ENCODE measurements around the gene DLEC1.
"Not testable (repeated sequence)": the region's sequence is repeated elsewhere in the genome, so short reads cannot be mapped to it uniquely, and the experiment has no call there.

Gene DLEC1

DNA sequence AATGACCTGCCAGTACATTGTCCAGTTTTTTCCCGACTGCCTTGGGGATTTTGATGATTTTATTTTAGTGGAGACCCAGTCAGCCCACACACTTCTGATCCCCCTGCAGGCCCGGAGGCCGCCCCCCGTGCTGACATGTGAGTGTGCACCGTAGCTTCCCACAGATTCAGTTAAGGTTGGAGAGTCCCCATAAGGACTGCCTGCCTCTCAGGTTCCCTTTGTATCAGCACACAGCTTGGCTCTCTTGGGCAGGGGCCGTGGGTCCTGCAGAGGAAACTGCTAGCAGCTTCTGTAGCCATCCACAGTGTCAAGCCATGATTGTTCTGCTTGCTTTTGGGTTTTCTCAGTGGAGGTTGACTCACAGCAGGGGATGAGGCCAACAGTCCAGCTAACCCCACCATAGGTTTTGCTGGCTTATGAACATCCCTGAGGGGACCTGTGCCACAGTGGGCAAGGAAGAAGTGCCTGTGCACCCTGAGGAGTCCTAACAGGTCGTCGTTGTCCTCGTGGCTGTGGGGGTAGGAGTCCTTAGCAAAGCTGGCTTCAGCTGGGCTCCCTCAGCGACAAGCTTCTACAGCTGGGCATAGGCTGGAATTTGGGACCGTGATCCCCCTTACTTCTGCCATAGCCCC is 46.4 kb downstream of the DLEC1 start:
- DNase-seq (ENCODE audit: low spot score): no peak

DNA sequence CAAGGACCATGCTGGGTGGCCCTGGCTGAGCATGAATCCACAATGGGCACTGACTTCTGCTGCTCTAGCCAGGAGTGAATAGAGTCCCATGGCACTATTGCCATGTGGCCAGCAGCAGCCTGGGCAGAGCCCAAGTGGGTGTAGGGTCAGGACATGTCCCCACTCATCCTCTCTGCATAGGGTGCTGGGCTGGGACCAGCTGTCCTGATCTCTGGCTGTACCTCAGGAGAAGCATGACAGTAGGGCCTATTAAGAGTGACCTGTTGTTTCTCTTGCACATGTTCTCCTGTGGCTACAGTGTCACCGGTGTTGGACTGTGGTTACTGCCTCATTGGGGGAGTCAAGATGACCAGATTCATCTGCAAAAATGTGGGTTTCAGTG is 46.9 kb downstream of the DLEC1 start:
- DNase-seq (ENCODE audit: low spot score): no peak

DNA sequence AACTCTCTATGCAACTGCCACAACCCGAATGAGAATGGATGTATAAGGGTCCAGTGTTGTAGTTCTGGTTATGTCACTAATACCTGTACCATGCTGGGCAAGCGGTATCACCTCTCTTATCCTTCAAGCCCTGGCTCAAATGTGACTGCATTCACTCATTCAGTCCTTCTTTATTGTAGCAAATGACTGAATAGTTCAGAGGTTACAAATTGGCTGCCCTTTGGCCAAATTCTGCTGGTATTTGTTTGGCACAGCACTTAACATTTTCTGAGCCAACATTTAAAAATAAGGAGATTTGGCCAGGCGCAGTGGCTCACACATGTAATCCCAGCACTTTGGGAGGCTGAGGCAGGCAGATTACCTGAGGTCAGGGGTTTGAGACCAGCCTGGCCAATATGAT is 47.5 kb downstream of the DLEC1 start:
- DNase-seq (ENCODE audit: low spot score): no peak

DNA sequence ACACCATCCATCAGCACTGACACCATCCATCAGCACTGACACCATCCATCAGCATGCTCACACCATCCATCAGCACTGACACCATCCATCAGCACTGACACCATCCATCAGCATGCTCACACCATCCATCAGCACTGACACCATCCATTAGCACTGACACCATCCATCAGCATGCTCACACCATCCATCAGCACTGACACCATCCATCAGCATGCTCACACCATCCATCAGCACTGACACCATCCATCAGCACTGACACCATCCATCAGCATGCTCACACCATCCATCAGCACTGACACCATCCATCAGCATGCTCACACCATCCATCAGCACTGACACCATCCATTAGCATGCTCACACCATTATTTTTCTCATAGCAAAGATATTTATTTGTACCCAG is 48.3 kb downstream of the DLEC1 start:
- not testable (repeated sequence) for DNase-seq (ENCODE audit: low spot score)

DNA sequence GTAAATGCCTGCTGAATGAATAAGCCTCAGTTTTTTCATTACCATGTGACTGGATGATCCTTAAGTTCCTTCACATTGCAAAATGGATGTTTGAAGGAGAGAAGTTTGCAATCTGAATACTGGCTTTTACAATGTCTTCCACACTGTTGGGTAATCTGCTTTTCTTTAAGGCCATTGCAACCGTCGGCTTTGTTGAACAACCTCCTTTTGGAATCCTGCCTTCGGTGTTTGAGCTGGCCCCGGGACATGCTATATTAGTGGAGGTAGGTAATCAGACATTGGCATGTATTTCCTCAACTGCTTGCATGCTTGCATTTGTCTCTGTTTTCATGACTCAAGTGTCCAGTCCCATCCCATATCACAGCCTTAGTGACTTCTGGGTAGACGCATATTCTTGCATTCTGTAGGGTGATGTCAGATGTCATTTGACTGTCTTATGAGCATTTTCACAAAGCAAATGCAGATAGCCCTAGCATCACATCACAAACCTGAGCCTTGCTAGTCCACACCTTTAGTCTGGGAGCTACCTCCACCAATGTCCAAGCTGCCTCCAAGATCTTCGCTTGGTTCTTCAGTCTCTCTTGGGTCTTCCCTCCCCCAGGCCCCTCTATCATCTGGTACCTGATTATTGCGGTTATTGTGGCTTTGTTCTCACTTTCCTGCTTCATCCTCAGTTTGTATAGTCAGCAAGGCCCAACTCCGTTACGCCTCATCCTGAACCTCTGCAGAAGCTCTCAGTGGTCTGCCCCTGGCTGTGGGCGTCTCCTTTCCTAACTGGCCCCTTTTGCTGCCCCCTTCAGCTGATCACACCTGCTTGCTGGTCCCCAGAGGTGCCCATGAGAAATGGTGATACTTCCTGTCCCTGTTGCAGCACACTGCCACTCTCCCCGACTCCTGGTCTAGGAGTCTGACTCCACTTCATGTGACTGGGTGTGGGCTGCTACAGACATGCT is 49.4 kb downstream of the DLEC1 start:
- DNase-seq (ENCODE audit: low spot score): no peak

DNA sequence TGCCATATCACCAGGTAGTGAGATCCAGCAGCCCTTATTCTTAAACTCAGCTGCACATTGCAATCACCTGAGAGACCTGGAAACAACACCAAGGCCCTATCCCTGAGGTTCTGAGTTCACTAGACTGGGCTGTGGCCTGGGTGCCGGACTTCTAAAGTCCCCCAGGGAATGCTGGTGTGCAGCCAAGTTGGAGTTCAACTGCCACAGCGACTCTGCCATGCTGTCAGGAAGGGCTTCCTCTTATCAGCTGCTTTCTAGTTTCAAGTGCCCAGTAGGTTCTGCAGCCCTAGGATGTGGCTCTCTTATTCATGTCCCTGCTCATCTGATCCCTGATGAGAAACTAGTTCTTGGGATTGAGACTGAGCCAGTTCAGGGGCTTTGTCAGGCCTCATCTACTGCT is 50.2 kb downstream of the DLEC1 start:
- no peak for DNase-seq (ENCODE audit: low spot score)

DNA sequence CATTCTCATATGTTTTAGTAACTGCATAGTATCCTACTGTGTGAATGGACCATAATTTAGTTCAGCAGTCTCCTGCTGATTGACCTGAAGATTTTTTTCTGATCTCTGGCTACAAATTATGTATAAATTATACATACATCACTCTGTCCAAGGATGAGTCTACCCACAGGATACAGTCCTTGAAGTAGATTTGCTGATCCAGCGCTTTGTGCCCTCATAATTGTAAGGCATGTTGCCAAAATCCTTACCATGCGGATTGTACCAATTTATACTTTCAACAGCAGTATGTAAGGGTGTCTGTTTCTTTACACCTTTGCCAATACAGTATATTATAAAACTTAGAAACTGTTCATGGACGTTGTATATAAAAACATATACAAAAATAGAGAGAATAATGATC is 51.4 kb downstream of the DLEC1 start:
- DNase-seq (ENCODE audit: low spot score): no peak

DNA sequence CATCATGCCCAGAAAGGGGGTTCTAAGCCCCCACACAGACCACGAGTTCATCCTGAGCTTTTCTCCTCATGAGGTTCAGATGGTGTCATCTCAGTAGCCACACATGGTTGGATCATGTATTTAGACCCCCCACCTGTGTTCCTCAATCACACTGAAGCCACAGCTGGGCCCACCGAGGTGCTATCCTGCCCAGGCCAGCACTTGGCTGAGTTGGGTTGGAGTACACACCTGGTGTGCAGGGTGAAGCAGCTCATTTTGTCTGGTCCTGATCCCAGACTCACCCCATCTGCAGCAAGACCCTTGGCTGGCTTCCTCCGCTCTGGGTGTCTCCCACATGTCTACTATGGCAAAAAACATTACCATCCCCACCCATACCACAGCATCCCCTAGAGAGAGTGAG is 56.0 kb downstream of the DLEC1 start:
- DNase-seq (ENCODE audit: low spot score): no peak

DNA sequence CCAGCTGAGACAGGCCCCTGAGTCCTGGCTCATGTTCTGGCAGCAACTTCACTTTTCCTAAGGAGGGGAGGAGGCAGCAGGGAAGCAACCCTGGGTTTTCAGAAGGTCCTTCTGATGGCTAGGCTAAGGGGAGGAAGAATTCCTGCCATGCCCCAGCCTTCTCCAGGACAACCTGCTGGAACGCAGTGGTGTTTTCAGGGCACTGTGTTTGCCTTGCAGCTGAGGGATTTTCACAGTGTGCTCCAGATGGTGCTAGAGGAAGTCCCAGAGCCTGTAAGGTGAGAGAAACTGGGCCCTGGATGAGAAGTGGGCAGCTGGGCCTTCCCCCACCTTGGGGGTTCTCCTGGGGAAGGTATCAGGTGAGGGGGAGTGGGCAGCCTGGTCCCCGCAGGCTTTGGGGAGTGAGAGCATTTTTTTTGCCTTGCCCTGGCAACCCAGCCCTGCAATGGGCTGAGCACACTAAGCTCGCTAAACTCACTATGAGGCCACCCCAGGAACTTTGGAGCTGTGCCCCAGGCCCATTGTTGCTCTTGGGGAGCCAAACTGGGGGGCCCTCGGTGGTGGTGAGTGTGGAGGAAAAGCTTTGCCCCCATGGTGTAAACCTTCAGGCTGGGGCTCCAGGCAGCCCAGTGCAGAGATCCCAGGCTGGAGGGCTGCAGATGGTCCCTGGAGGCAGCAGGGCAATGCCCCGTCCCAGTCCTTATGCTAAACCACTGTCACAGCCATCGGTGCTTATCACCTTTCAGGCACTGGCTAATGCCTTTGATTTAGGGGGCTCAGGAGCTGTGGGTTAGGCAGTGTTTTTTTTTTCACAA is 56.9 kb downstream of the DLEC1 start:
- DNase-seq (ENCODE audit: low spot score): no peak

DNA sequence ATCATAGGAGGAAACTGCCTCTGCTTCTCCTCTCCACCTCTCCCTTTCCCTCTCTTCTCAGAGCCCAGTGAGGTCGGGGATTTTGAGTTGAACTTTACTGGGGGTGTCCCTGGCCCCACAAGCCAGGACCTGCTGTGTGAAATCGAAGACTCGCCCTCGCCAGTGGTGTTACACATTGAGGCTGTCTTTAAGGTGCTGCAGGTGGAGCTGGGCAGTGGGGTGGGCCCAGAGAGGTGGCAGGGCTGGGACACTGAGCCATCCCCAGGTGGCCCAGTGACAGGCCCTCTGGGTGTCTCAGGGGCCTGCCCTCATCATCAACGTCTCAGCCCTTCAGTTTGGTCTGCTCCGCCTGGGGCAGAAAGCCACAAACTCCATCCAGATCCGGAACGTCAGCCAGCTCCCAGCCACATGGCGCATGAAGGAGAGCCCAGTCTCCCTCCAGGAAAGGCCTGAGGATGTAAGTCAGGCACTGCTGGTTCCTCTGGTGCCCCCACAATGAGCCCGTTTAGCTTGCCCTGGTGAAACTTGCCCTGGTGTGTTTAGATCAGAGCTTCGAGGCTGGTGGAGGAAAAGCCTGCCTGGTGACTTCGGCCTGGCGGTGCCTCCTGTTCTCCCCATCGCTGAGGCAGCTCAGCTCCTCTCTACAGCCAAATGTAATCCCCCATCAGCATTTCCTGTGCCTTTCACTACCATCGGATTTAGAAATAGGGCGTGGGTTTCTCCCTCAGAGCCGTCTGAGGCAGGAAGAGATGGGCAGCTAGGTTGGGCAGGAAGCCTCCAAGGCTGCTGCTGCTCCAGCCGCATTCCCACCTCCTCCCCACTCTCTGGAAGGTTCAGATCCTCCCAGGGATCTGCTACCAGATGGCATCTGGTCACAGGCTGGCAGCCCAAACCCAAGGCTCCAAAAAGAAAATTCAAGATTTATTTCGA is 58.7 kb downstream of the DLEC1 start:
- no peak for DNase-seq (ENCODE audit: low spot score)

DNA sequence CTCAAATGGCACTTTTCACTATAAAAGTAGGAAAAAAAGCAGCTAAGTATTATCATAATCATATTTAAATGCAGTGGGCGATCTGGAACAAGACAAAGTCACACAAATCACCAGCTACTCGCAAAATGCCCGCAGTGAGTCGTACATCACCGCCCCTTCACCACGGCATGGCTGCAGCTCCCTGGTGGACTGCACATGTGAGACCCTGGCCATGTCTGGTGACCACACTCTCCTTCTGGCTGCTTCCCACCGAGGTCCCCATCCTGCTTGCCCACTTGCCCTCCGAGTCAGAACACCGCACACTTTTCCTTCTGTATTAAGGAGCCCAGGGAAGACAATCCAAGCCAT is 59.3 kb downstream of the DLEC1 start:
- DNase-seq (ENCODE audit: low spot score): no peak

DNA sequence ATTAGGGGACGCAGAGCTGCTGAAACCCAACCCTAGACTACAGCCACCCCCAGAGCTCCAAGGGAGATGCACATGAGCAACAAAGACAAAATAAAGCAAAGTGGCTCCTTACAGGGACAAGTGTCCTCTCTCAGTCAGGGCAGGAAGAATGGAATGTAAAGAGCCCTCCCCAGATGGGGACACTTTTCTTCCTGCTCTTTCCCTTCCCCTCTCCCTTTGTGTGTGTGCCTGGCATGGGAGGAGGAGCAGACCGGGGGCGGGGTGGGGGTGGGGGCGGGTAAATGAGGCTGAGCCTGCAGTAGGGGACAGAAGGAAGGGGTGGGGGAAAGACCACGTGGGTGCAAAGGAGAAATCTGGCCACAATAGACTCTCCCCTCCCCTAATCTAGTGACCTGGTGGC is 60.5 kb downstream of the DLEC1 start:
- DNase-seq (ENCODE audit: low spot score): no peak

DNA sequence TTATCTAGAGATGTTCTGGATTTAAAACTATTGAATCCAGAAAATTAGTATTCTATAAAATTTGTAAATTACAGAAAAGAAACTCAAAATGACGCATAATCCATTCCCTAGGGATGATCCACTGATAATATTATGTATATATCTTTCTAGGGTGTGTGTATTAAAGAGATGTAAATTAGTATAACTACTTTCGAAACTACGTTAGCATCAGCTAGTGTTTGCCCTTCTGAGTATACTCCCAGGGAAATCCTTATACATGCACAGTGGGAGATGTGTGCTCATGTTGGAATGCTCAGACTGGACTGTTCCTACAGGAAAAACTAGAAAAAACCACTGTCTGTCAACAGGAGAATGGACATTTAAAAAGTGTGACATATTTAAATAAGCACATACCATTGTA is 61.5 kb downstream of the DLEC1 start:
- no peak for DNase-seq (ENCODE audit: low spot score)

DNA sequence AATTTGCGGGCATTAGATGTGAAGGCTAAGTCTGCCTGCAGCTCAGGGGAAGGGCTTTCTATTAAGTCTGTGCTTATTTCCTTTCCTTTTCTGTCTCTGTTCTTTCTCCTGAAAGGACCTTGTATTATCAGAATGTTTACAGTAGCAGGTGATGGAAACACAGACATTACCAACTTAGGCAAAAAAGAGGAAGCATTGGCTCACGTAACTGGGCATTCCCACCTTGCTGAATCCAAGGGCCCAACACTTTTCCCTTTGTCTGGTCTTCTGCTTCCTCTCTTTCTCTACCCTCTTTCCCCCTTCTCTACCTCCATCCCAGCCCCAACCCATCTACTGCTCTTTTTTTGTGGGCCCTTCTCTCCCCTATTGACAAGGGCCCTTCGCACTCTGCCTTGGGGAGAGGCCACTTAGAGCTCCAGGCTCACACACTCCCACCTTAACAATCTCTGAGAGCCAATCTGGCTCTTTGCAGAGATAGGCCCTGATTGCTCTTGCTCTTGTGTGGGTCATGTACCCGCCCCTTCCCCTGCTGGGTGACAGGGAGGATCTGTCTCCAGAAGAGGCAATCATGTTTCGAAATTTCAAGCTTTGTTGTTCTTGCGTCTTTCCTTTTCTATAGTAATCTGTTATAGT is 62.9 kb downstream of the DLEC1 start:
- no peak for DNase-seq (ENCODE audit: low spot score)

DNA sequence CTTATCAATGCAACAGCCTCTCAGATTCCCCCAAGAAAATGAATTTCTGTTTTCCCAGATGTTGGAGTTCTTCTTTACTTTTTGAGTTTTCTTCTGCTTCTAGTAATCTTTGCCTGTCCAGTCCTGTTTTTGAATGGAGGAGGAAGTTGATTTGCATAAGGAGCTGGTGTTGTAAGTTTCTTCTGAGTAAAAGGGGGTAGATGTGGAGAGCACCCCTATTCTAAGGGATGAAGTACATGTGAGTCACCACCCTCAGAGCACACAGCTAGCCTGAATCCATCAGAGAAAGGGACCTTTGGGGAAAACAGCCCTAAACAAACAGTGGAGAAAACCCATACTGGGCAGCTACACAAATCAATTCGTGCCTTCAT is 63.4 kb downstream of the DLEC1 start:
- DNase-seq (ENCODE audit: low spot score): no peak

DNA sequence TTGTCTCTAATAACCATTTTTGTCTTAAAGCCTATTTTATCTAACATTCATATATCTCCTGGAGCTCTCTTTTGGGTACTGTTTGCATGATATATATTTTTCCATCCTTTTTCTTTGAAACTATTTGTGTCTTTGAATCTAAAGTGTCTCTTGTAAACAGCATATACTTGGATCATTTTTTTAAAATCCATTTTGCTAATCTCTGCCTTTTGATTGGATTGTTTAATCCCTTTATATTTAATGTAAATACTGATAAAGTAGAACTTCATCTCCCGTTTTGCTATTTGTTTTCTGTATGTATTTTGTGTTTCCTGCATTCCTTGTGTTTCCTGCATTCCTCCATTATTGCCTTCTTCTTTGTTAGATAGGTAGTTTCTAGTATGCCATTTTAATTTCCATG is 66.5 kb downstream of the DLEC1 start:
- DNase-seq (ENCODE audit: low spot score): no peak

DNA sequence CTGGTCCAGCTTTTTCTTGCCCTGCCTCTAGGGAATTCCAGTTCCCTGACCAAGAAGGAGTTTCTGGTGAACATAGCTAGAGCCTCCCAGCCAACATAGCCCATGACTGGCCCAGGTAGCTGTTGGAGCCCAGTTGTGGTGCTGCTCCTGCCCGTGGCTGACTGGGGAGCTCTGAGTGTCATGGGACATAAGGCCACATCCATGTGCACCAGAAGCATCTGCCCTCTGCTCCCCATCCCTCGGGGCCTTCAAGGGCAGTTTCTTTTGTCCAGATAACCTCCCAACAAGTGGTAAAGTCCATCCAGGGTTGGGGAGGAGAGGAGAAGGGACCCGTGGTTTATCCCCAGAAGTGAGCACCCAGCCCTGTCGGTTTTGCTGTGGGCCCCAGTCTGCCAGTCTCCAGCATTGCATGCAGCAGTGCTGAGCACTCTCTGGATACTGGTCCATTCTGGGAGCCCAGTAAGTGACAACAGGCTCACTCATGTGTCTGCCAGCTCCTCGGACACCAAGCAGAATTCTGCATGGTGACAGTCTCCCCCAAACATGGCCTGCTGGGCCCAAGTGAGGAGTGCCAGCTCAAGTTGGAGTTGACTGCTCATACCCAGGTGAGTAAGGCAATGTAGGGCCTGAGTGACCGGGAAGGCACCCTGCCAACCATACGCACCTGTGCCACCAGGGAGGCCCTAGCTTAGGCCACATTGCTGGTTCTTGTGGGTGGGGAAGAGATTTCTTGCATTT is 69.1 kb downstream of the DLEC1 start:
- no peak for DNase-seq (ENCODE audit: low spot score)

DNA sequence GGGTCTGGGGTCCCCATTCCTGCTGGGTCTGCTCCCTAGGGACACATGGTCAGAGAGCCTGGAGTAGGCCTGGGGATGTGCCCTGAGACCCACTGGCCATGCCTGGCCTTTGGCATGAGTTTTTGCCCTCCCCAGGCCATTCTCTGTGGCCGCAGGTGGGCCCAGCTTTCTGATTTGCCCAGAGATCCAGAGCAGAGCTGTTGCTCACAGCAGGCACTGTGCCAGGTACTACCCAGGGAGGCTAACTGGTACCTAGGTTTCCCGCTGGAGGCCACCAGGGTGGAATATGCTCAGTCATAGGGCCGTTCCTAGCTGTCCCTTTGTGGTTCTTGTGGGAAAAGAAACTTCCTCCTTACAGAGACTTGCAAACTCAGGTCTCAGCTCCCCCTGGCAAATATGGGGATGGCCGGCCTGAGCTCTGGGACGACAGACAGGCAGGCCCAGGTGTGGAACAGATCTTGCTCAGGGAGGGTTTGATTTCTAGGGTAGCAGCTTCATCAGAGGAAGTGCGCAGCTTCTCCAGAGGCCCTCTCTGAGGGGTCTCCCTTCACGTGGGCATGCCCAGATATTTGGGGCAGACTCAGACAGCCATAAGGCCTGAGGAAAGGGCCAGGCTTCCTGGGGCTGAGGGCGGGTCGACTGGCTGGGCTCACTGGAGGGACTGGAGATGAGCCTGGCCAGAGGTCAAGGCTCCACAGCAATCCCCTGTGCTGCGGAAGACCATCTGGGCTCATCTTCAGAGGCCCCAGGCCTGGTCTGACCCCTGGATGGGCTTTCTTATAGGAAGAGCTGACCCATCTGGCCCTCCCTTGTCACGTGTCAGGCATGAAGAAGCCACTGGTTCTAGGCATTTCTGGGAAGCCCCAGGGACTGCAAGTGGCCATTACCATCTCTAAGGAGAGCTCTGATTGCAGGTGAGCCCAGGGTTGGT is 69.9 kb downstream of the DLEC1 start:
- no peak for DNase-seq (ENCODE audit: low spot score)

DNA sequence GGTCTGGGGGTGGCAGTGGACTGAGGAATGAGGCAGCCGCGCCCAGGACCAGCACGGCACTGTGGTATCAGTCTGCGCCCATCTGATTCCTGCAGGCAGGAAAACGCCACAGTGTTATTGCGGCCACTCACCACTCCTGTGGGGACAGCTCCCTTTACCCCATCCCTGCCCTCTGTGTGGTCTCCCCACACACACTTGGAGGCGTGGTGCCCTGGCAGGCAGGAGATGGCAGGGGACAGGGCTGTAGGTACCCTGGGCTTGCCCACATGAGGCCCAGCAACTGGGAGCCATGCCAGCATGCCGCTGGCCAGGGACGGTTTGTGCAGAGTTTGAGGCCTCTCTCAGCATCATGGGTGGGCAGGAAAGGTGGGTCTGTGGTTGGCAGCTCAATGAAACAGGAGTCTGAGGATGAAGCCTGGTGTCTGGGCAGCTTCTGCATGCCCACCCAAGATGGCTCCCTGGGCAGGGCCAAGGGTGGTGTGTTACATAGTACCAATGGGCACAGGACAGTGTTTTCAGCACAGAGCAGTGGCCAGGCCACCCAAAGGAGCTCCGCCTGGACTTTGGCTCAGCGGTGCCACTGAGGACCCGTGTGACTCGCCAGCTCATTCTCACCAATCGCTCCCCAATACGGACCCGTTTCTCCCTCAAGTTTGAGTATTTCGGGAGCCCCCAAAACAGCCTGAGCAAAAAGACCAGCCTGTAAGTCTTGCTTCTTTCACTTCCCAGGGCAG is 70.7 kb downstream of the DLEC1 start:
- no peak for DNase-seq (ENCODE audit: low spot score)
